Loucy (cell line): ENCODE measurements around the gene SLC43A1.

Source experiments
- EZH2phosphoT487 ChIP-seq: fragments of 200-600 bp; IDR thresholded peaks from 2 replicates; pipeline ENCODE4 v1.6.1; 2018; ENCODE audit warnings: antibody characterized with exemption, mild to moderate bottlenecking, moderate library complexity, borderline replicate concordance
- TF ChIP-seq, protein P1 (sequence below): fragments of 200-600 bp; sonication (generic); conservative IDR thresholded peaks from 2 replicates; pipeline ENCODE4 v1.5.1; 2014; ENCODE audit warnings: mild to moderate bottlenecking, antibody characterized with exemption, low read length

DNA sequence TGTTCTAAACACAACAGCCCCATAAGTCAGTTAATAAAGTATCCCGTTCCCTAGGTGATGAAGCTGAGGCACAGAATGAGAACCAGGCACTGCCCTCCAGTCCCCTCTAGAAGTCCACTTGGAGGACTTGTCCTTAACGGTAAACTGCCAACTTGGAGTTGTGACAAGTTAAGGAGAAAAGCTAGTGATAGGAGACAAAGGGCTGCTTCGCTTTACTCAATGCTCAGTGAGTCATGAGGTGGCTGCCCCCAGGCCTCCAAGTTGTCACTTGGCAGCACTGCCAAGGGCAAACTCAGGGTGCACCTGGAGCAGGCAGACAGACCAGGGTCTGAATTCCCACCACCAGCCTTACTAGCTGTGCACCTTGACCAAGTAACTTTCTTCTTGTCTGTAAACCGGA lies 13.5 kb downstream of the SLC43A1 start:
- TF ChIP-seq, protein P1, sequence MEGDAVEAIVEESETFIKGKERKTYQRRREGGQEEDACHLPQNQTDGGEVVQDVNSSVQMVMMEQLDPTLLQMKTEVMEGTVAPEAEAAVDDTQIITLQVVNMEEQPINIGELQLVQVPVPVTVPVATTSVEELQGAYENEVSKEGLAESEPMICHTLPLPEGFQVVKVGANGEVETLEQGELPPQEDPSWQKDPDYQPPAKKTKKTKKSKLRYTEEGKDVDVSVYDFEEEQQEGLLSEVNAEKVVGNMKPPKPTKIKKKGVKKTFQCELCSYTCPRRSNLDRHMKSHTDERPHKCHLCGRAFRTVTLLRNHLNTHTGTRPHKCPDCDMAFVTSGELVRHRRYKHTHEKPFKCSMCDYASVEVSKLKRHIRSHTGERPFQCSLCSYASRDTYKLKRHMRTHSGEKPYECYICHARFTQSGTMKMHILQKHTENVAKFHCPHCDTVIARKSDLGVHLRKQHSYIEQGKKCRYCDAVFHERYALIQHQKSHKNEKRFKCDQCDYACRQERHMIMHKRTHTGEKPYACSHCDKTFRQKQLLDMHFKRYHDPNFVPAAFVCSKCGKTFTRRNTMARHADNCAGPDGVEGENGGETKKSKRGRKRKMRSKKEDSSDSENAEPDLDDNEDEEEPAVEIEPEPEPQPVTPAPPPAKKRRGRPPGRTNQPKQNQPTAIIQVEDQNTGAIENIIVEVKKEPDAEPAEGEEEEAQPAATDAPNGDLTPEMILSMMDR, result no peak
- TF ChIP-seq EZH2phosphoT487, result no peak
